Right atrium auricular region (tissue), 2 donors: ENCODE data around the gene MYO1C. TPM values are rescaled to one million over a fixed set of nuclear protein-coding genes. Genes with fewer than 3 reads are reported as not detected.
"Not testable (repeated sequence)": the region's sequence is repeated elsewhere in the genome, so short reads cannot be mapped to it uniquely, and the experiment has no call there.

ENCODE experiments used
- DNase-seq: peaks from one replicate; pipeline ENCODE4 v3.0.0-alpha.2; 2019; ENCODE audit warnings: low spot score
- H3K27ac ChIP-seq, 2 donors: fragments of 200-600 bp; sonication (generic); 1 replicate in 1 of 2; 2 replicates in 1 of 2; pipeline ENCODE4 v1.5.1; 2016 to 2019
- H3K27me3 ChIP-seq, 2 donors: fragments of 200-600 bp; sonication (generic); one replicate each; pipeline versions ENCODE4 v1.5.1 to v1.6.0; 2017 to 2019
- H3K36me3 ChIP-seq: fragments of 200-600 bp; sonication (generic); one replicate; pipeline ENCODE4 v1.5.1; 2016
- H3K4me1 ChIP-seq, 2 donors: fragments of 200-600 bp; sonication (generic); one replicate each; pipeline versions ENCODE4 v1.5.1 to v1.6.0; 2017 to 2019
- H3K4me3 ChIP-seq, 2 donors: fragments of 200-600 bp; sonication (generic); 1 replicate in 1 of 2; 2 replicates in 1 of 2; pipeline ENCODE4 v1.5.1; 2017 to 2019; ENCODE audit warnings: mild to moderate bottlenecking in 1 of 2, moderate library complexity in 1 of 2
- H3K9me3 ChIP-seq, 2 donors: fragments of 200-600 bp; sonication (generic); one replicate each; pipeline ENCODE4 v1.5.1; 2019
- CTCF ChIP-seq, 2 donors: fragments of 200-600 bp; sonication (generic); IDR thresholded peaks; one replicate each; pipeline ENCODE4 v1.5.1; 2019; ENCODE audit warnings: antibody characterized with exemption in 2 of 2
- total RNA-seq, 2 donors: library from RNA; depleted of rRNA; stranded (reverse); fragments of >200 nt; gene quantifications; one replicate each; pipeline ENCODE4 v1.1.0, GENCODE V29; 2016

MYO1C gene
- total RNA-seq, 2 donors from 2014 or later, result 83.6 to 161 TPM

DNA sequence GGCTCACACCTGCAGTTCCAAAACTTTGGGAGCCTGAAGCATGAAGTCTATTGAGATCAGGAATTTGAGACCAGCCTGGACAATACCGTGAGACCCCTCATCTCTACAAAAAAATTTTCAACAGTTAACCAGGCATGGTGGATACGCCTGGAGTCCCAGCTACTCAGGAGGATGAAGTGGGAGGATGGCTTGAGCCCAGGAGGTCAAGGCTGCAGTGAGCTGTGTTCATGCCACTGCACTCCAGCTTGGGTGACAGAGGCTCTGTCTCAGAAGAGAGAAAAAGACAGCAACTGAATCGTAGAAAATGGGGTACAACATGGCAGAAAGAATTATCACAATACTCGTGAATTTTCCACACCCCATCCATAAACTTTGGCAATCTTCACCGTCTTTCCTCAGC lies 39.6 kb downstream of the MYO1C start:
- H3K27ac ChIP-seq, result no peak overlapping the region
- no peak for DNase-seq
- TF ChIP-seq CTCF (IDR thresholded peaks at IDR 0.05), result no peak

DNA sequence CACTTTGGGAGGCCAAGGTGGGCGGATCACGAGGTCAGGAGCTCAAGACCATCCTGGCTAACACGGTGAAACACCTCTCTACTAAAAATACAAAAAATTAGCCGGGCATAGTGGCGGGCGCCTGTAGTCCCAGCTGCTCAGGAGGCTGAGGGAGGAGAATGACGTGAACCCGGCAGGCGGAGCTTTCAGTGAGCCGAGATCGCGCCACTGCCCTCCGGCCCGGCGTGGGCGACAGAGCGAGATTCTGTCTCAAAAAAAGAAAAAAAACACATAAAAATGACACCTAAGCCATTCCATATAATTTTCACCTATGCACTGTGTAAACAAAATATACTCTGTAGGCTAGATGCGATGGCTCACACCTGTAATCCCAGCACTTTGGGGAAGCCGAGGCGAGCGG lies 42.2 kb downstream of the MYO1C start:
- H3K4me3 ChIP-seq, H3K9me3 ChIP-seq, DNase-seq, H3K27ac ChIP-seq, H3K27me3 ChIP-seq, H3K36me3 ChIP-seq: not testable (repeated sequence)
- peaks cover 0 to 72% of the 10 kb centered on the region in 2 donors for H3K4me1 ChIP-seq

More for the DNA sequence above, 39.6 kb downstream of the MYO1C start:
- Histone ChIP-seq H3K36me3 (no peaks in the 10 kb centered on the region), H3K9me3 (no peaks in the 10 kb centered on the region), H3K4me3 (no peak overlapping the region), H3K4me1 (peaks cover 0 to 66% of the 10 kb centered on the region in 2 donors), H3K27me3 (no peaks in the 10 kb centered on the region)

GRCh38 chr17:1449412-1449967 lies 43.0 kb downstream of the MYO1C start:
- Histone ChIP-seq H3K27me3 (no peaks in the 10 kb centered on the region), H3K36me3 (no peaks in the 10 kb centered on the region), H3K4me1 (peaks cover 0 to 66% of the 10 kb centered on the region in 2 donors), H3K27ac (no peak overlapping the region), H3K4me3 (no peak overlapping the region), H3K9me3 (no peaks in the 10 kb centered on the region)
- no peak for DNase-seq
- TF ChIP-seq CTCF (IDR thresholded peaks at IDR 0.05), result no peak

GRCh38 chr17:1447052-1447451 lies 45.4 kb downstream of the MYO1C start:
- Histone ChIP-seq H3K4me1 (peaks cover 0 to 41% of the 10 kb centered on the region in 2 donors), H3K27me3 (no peaks in the 10 kb centered on the region), H3K36me3 (no peaks in the 10 kb centered on the region), H3K4me3 (no peak overlapping the region), H3K9me3 (no peaks in the 10 kb centered on the region), H3K27ac (peak overlapping the region in 1 of 2 donors; percentile 58)
- no peak for DNase-seq
- TF ChIP-seq CTCF (IDR thresholded peaks at IDR 0.05), result no peak

DNA sequence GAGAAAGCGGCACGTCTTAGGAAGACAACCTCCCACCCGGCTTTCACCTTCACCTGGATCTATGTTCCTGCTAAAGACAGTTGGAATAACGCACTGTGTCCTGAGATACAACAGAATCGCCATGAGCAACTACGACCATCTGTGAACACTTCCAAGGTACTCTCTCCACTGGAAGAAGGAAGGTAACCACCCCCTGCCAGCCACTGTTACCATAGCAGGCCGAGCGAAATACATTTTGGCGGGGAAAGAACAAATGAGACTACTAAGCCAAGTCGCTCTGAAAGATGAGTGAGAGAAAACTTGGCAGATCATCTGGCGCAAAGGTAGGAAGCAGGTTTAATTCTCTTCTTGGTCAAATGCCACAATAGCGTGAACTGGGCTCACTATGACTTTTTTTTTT lies 46.3 kb downstream of the MYO1C start:
- Histone ChIP-seq H3K4me3 (no peak overlapping the region), H3K4me1 (peaks cover 0 to 41% of the 10 kb centered on the region in 2 donors), H3K9me3 (no peaks in the 10 kb centered on the region), H3K27ac (no peak overlapping the region), H3K27me3 (no peaks in the 10 kb centered on the region), H3K36me3 (no peaks in the 10 kb centered on the region)
- DNase-seq, result no peak
- no peak for TF ChIP-seq CTCF (IDR thresholded peaks at IDR 0.05)

GRCh38 chr17:1445695-1446094 lies 46.8 kb downstream of the MYO1C start:
- H3K4me3 ChIP-seq, H3K27ac ChIP-seq, H3K9me3 ChIP-seq, DNase-seq, H3K27me3 ChIP-seq, H3K36me3 ChIP-seq: not testable (repeated sequence)
- H3K4me1 ChIP-seq, result peaks cover 0 to 39% of the 10 kb centered on the region in 2 donors

GRCh38 chr17:1442721-1443120 lies 49.8 kb downstream of the MYO1C start:
- H3K9me3 ChIP-seq, H3K27ac ChIP-seq, H3K27me3 ChIP-seq, H3K36me3 ChIP-seq, DNase-seq, H3K4me3 ChIP-seq: not testable (repeated sequence)
- peaks cover 0 to 29% of the 10 kb centered on the region in 2 donors for H3K4me1 ChIP-seq
